GM11168 (cell line): Measurements from ENCODE around the gene DDA1.

Experiments used
- in situ Hi-C: fragments of 300-500 bp; cut with MboI; formaldehyde crosslinking; loops from one replicate; pipeline ENCODE4 v1.12.0; 2022; ENCODE audit warnings: low sequenced_read_pairs; ENCODE audit not compliant: unreplicated experiment

Gene DDA1

DNA sequence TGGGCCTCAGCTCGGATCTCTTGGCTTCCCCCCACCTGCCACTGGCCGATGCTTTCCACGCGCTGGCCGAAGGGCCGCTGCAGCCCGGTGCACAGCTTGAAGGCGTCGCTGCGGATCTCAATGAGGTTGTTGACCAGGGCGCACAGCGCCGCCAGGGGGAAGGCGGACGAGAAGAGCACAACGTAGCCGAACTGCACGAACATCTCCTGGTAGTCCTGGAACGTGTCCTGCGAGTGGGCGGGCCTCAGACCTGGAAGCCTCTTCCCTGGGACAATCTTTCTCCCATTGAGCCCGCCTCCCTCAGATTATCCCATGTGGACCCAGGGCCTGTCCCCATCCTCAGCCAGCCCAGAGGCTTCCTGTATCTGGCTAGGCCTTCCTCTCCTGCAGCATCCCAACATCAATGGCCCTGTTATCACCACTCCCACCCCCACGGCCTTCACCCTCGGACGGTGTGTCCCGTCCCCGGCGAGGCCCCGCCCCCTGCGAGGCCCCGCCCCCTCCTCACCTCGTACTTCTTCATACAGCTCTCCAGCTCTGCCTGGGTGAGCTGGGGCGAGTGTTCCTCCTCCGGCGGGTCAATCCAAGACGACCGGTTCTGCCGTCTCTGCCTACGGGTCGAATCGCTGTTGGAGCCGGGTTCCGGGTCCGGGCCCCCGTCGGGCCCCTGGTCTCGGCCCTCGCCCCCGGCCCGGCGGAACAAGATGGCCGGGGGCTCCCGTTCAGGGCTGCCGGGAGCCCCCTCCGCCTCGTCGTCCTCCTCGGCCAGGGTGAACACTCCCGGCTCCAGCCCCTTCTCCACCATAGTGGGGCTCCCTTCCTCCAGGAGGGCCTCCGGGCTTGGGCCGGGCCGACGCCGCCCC lies 18.5 kb downstream of the DDA1 start:
- in situ Hi-C loops, result no loop called here

DNA sequence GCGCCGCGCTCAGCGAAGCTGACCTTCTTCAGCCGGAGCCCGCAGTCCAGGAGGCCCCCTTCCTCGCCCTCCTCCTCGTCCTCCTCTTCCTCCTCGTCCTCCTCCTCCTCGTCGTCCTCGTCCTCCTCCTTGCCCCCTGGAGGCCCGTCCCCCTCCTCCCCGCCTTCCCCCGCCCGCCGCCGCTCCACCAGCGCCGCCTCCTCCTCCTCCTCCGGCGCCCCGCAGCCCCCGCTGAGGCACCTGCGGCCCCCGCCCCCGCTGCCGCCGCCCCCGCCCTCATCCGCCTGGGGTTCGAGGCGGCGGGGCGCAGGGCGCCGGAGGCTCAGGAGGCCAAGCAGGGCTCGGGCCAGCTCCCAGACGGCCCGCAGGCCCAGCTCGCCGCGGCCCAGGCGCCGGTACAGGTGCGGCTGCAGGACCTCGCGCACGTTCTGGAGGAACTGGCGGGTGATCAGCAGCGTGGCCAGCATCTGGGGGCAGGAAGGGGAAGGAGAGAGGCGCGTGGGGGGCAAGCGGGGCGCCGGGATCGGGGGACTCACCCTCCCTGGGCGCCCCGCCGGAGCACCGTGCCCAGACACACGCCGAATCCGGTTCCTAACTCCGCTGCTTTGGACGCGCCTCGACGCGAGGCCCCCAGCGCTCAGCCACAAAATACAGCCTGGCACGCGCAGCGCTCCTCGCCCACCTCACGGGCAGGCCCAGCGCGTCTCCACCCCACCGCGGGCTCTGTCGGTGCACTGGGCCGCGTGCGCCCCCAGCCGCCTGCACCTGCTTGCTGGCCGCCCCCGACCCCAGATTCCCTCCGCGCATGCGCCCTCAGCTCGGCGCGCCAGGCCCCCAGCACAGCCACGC lies 19.4 kb downstream of the DDA1 start:
- in situ Hi-C loops, result no loop called here

DNA sequence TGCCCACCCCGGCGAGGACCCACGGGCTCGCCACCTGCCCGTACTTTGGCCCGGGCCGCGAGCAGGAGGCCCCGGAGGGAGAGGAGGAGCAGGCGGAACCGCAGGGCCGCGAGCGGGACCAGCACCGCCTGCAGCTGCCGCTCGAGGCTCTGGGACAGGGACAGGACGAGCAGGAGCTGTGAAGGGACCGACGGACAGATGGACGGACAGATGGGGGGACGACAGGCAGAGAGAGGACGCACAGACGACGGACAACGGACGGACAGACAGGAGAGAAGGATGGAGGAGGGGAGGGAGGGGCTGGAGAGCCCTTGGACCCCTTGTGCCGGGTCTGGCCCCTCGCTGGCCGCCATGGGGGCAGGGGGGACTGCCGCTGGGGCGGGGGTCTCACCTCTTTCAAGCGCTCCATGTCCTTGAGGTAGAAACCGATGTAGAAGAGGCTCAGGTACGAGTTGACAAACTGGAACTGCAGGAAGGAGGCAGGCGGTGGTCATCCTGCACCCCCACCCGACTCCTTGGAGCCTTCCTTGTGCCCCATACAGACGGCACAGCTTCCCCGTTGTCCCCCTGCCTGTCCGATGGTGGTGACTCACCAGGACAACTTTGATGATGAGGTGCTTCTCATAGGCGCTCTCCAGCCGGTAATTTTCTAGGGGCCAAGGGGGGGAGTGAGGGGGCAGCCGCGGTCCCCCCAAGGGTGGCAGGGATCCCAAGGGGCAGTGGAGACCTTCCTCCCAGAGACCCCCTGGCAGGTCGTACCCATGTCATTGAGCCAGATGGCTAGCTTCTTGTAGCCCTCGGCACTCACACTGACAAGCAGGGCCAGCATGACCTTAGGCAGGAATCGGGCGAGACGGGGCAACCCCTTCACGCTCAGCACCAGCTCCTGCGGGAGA lies 20.3 kb downstream of the DDA1 start:
- in situ Hi-C loops, result no loop called here

DNA sequence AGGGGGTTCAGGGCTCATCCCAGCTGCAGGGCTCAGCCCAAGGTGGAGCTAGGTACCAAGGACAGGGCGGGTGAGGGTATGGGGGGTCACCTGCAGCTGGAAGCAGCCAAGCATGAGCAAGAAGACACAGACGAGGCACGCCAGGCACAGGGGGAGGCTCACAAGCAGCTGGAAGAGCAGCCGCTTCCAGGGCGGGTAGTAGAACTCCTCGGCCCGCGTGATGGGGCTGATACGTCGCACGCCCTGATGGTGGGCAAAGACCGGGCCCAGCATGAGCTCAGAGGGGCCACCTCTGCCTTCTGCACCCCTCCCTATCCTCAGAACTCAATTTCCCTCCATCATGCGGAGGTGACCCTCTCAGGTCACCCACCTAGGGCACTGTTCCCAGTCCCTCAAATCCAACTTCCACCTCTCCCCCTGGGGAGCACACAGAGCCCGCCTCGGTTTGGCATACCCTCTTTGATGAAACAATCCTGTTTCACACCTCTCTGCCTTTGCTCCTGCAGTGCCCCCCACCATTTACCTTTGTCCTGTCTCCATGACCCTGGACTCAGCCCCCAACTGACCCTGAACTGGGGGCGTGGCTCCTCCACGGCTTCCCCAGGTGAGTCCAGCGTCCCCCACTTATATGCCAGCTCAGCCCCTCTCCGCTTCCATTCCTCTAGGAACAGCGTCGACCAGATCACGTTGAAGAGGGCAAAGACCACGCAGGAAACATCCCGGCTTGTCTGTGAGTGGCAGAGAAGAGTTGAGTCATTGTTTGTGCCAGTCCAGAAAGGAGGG lies 21.1 kb downstream of the DDA1 start:
- in situ Hi-C loops, result no loop called here

DNA sequence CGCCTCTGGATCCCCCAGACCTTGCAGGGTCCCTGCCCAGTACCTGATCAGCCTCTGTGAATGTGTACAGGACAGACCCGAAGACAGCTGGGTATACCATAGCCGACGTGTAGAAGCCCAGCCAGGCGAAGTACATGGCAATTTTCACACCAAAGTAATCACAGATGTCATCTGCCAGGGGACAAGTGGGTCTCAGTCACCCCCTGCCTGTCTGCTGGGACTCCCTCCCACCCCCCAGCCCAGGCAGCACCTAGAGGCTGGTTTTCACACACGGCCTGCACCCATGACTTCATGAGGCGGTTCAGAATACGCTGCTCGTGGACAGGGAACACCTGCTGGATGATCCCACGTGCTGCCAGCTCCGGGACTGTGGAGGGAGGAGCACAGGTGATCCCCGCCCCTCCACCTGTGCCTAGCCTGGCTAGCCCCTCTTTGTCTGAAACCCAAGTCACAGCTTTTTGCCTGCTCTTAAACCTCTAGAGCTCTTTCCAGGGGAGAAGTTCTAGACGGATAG lies 21.7 kb downstream of the DDA1 start:
- in situ Hi-C loops, result no loop called here

DNA sequence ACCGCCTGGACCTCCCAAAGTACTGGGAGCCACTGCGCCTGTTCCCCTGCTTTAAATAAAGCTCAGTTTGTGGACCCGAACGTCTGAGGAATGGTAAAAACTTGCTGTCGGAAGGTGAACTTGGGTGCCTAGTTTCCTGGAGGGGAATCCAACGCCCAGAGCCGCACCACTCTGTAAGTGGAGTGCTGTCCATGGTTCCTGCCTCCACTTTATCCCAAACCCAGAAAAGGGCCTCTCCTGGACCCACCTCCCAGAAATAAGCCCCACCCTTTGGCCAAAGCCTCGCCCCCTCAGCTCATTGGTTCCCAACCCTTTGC lies 23.0 kb downstream of the DDA1 start:
- in situ Hi-C loops, result no loop called here

DNA sequence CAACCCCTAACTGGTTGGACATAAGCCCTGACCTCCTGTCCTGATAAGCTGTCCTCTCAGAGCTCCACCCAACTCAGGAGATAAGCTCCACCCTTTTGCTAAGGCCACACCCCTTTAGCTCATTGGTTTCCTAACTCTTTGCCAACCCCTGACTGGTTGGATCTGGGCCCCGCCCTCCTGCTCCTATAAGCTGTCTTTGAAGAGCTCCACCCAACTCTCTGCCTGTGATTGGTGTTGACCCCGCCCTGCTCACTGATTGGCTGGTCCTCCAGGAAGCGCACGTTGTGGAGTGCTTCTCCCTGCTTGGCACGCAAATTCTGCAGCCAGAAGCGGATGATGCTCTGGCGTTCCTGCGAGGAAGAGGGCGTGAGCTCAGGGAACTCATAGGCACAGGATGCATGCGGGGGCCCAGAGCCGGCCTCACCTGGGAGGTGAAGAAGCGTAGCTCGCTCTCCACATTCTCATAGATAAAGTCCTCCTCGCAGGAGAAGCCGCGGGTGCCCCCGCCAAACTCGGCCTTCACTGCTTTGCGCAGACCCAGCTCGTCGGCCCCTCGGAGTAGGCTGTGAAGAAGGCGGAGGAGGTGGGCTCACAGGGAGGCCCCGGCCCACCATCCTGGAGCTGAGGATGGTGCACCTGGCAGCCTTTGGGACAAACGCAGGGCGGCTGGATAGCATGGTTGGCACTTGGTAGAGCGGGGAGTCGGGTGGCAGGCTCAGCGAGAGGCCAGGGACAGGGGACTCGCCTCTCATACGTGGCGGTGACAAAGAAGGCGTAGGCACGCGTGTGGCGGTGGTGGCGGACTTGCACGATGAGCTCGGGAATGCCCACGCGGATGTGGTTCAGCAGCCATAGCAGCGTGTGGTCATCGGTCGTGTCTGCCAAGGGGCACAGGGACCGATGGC lies 23.6 kb downstream of the DDA1 start:
- in situ Hi-C loops, result no loop called here

DNA sequence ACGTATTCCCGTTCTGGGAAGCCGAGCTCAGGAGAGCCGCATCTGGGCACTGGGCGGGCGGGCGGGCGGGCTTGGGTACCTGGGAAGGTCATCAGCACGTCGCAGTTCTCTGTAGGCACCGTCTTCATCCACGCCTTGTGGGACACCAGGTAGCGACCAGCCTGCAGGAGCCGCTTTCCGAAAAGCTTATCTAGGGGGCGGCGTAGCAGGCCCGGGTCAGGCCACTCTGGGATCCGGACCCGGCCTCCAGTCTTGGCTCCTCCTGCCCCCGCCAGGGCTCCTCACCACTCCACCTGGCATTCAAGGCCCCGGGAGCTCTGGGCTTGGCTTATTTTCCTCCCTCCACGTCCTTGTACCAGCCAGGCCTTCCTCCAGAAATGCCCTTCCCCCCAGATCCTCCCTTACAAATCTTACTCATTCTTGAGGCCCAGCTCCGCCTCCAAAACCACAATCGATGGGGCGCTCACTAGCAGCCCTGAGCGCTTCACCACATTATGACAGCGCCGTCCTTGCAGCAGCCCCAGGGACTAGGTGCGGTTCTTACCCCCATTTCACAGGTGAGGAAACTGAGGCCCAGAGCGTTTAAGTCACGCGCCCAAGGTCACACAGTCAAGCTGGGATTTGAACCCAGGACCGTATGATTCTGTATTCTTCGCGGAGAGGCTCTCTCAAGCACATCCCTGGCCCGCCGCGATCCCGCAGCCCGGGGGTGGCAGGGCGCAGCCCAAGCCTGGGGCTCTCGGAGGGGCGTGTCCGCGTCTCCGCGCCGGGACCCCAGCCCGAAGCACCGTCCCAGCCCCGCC lies 24.4 kb downstream of the DDA1 start:
- in situ Hi-C loops, result no loop called here

DNA sequence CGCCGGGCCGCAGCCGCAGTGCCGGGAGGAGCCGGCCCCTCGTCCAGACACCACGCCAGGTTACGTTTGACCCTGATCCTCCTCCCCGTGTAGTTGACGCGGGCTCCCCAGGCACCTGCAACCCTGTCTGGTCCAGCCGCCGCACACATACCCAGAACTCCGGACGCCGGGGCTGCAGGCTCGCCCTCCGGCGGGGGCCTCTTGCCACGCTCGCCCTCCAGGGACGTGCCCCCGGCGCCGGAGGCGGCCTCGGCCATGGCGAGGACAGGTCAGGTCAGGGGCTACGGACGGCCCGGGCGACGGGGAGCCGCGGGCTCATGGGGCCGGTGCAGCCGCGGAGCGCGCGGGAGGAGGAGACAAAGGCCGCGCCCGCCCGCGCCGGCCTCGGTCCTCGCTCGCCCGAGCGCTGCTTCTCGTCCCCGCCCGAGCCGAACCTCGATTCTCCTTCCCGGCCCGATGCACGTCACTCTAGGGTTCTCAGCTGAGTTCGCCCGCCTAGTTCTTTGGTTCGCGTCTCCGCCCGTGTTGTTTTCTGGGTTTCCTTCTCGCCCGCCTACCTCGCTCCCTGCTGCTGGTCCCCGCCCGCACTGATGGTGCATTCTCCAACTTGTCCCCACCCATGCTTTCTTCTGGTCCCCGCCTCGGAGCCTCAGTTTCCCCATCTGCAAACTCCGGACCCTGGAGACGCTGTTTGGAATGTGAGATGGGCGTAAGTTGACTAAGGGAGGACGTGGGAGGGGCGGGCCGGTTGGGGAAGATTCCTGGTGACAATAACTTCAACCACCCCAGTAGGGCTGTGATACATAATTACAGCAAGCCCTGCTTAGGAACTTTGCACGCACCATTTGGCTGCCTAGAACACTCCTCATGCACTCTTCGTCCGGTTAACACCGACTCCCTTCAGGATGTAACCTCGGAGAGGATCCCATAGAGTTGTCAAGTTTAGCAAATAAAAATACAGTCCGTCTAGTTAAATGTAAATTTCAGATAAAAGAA lies 25.3 kb downstream of the DDA1 start, which contains the start of gene ANO8:
ANO8 (minus strand) TSS at position 442 of the 996 bp plus-strand sequence; CDS start at position 257, 185 bp downstream.
- in situ Hi-C loops, result no loop called here

DNA sequence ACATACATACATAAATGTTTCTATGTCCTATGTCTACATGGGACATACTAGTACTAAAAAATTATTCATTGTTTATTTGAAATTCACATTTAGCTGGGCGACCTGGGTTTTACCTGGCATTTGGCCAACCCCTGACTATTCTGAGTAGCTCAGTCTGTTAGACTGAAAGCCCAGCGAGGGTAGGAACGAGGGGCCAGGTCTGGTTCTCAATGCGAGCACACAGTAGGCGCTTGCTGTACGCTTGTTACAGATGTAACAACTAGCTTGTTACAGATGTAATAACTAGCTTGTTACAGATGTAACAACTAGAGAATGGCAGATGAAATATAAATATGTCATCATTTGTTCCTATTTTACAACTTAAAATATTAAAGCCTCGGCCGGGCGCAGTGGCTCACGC lies 26.2 kb downstream of the DDA1 start:
- in situ Hi-C loops, result no loop called here

DNA sequence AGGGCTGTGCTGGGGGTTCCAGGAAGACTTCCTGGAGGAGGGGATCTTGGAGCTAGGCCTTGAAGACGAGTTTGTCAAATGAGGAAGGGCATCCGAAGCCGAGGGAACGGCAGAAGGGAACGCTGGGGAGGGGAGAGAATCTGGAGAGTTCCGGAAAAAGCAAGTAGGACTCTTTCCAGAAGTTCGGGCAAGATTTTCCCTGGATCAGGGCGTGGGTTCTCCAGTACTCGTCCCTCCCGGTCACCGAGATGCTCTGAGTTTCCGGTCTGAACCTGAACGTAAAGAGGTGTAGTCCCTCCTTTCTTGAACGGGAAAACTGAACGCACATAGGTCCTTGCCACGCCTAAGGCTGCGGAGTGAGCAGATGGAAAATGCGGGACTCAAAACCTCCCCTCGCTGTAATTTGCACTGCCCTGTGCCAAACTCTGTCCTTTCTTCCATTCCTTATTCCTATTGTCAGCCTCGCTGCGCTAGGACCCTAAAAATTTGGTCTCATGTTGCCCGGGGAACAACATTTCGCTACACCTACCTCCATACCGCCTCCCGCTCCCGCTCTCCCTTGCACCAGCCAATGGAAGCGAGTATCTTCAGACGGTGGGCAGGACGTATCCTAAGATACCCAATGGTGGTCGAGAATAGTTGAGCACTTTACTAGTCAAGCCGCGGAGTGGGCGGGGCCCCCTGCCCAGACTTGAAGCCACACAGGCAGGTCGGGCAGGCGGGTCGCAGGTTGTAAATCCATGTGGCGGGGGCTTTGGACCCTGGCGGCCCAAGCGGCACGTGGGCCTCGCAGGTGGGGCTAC lies 27.7 kb downstream of the DDA1 start, which contains the start of gene GTPBP3:
GTPBP3 (plus strand) TSS at position 682 of the 803 bp plus-strand sequence; CDS start at position 741, 59 bp downstream.
- in situ Hi-C loops, result no loop called here

DNA sequence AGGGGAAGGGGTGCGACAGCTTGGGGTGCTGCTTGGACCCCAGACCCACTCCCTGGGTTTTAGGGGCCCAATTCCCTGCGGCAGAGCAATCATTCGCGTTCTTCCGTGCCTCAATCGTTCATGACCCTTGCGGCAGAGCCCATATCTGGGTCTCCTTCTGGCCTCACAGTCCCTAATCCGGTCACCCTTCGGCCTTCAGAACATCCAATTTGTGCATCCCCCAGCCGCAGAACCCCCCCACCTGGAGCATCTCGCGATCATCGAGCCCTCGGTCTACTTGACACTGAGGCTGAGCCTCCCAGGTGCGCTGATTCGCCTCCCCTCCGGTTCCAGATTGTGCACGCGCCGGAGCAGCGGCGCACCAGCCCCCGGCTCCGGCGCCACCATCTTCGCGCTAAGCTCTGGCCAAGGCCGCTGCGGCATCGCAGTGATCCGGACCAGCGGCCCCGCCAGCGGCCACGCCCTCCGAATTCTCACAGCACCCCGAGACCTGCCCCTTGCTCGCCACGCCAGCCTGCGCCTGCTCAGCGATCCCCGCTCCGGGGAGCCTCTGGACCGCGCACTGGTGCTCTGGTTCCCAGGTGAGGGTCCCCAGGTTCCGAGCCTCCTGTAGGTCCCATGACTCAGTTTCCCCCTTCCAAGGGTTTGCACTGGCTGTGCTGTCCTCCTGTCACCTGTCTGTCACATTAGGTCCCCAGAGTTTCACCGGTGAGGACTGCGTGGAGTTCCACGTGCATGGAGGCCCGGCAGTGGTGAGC lies 28.5 kb downstream of the DDA1 start:
- in situ Hi-C loops, result no loop called here

DNA sequence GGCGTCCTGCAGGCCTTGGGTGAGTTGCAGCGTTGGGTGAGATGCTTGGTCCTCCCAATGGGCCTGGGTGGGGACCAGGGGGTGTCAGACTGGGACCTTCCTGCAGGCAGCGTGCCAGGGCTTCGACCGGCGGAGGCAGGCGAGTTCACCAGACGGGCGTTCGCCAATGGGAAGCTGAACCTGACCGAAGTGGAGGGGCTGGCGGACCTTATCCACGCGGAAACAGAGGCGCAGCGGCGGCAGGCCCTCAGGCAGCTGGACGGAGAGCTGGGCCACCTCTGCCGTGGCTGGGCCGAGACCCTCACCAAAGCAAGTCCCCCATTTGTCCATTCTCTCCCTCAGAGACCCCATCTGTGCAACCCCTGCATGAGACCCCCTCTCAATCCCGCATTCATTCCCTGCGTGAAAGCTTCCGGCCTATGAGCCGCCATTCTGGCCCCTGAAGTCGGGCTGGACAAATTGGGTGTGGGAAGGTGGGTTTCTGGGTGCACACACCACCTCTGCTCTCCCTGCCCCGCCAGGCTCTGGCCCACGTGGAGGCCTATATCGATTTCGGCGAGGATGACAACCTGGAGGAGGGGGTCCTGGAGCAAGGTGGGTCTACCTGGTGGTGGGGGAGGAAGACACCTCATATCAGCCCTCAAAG lies 29.2 kb downstream of the DDA1 start:
- in situ Hi-C loops, result no loop called here

DNA sequence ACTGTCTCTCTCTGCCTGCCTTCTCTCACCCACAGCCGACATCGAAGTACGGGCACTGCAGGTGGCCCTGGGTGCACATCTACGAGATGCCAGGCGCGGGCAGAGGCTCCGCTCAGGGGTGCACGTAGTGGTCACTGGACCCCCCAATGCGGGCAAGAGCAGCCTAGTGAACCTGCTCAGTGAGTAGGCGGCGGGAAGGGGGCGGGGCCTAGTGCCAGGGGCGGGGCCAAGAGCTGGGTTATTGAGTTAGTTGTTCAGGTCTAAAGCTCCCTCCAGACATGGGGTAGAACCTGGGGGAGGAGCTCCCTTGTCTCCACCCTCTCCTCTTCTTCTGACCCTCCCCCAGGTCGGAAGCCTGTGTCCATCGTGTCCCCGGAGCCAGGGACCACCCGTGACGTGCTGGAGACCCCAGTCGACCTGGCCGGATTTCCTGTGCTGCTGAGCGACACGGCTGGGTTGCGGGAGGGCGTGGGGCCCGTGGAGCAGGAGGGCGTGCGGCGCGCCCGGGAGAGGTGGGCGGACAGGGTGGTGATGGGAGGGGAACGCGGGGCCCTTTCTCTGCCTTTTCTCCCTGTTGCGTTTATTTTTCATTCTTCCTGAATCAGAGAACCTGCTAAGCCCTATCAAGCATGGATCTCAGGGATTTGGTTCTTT lies 29.9 kb downstream of the DDA1 start:
- in situ Hi-C loops, result no loop called here
